Measurements from ENCODE around the gene LTBP2.

Gene LTBP2

GRCh38 chr14:74614508-74615495 is 2.8 kb upstream of the LTBP2 start:
- TF ChIP-seq RAD21 (IDR thresholded peaks at IDR 0.05; ENCODE audit: low read depth) = no peak; the same call in 1 of the 2 replicates
- 0 out of 2 replicates have a peak, but pooled peaks have one; percentile 14 for TF ChIP-seq TEAD4 (IDR thresholded peaks at IDR 0.05)
- TF ChIP-seq CREB1 (IDR thresholded peaks at IDR 0.05; ENCODE audit: low read depth) = no peak
- 0 out of 2 replicates have a peak, but pooled peaks have one; percentile 24 for TF ChIP-seq NFIC (IDR thresholded peaks at IDR 0.05)
- no peak for TF ChIP-seq FOXM1 (IDR thresholded peaks at IDR 0.05; ENCODE audit: borderline replicate concordance, low read depth)
- TF ChIP-seq ZBTB7A (IDR thresholded peaks at IDR 0.05; ENCODE audit: low read depth) = no peak
- TF ChIP-seq EP300 (IDR thresholded peaks at IDR 0.05; ENCODE audit: borderline replicate concordance) = peak; percentile 41; the same call in 1 of the 2 replicates

- TF ChIP-seq REST (IDR thresholded peaks at IDR 0.05; ENCODE audit: low read depth) = no peak
Measured at GRCh38 chr14:74613211-74613914, 1.3 kb upstream of the LTBP2 start.

- TF ChIP-seq MAX (IDR thresholded peaks at IDR 0.05) (no peak; the same call in 1 of the 2 replicates), YY1 (IDR thresholded peaks at IDR 0.05; ENCODE audit: low read depth) (peak; percentile 40; the same call in 1 of the 2 replicates), TEAD4 (IDR thresholded peaks at IDR 0.05) (peak; percentile 12; the same call in 1 of the 2 replicates), ZBTB7A (IDR thresholded peaks at IDR 0.05; ENCODE audit: low read depth) (peak; percentile 85), RAD21 (IDR thresholded peaks at IDR 0.05; ENCODE audit: low read depth) (no peak; the same call in 1 of the 2 replicates), TAF1 (IDR thresholded peaks at IDR 0.05; ENCODE audit: low read depth) (peak; percentile 29; the same call in 1 of the 2 replicates), EP300 (IDR thresholded peaks at IDR 0.05; ENCODE audit: borderline replicate concordance) (no peak), EGR1 (IDR thresholded peaks at IDR 0.05) (0 out of 2 replicates have a peak, but pooled peaks have one; percentile 59), REST (IDR thresholded peaks at IDR 0.05; ENCODE audit: low read depth) (no peak), CEBPB (IDR thresholded peaks at IDR 0.05) (no peak)
Measured at GRCh38 chr14:74612350-74613021, 449 bp upstream of the LTBP2 start.

GRCh38 chr14:74610866-74611649 is 979 bp downstream of the LTBP2 start:
- TF ChIP-seq TCF12 (IDR thresholded peaks at IDR 0.05; ENCODE audit: low read depth) = no peak
- TF ChIP-seq CEBPB (IDR thresholded peaks at IDR 0.05) = no peak
- TF ChIP-seq CREB1 (IDR thresholded peaks at IDR 0.05; ENCODE audit: low read depth) = no peak
- no peak for TF ChIP-seq MAX (IDR thresholded peaks at IDR 0.05)
- no peak for TF ChIP-seq FOXM1 (IDR thresholded peaks at IDR 0.05; ENCODE audit: borderline replicate concordance, low read depth)
- no peak for TF ChIP-seq EGR1 (IDR thresholded peaks at IDR 0.05)
- no peak for TF ChIP-seq TAF1 (IDR thresholded peaks at IDR 0.05; ENCODE audit: low read depth)
- TF ChIP-seq YY1 (IDR thresholded peaks at IDR 0.05; ENCODE audit: low read depth) = no peak

GRCh38 chr14:74610199-74610865 is 1.7 kb downstream of the LTBP2 start:
- TF ChIP-seq RAD21 (IDR thresholded peaks at IDR 0.05; ENCODE audit: low read depth) (no peak), USF1 (IDR thresholded peaks at IDR 0.05) (no peak), REST (IDR thresholded peaks at IDR 0.05; ENCODE audit: low read depth) (no peak), EGR1 (IDR thresholded peaks at IDR 0.05) (no peak), TCF12 (IDR thresholded peaks at IDR 0.05; ENCODE audit: low read depth) (no peak)
